Measurements from ENCODE around the gene IMPACT. TPM values are rescaled to one million over a fixed set of nuclear protein-coding genes. Genes with fewer than 3 reads are reported as not detected.
A peak's percentile ranks its signal among the peaks of the same experiment; 100 is the strongest.

IMPACT gene
- total RNA-seq, 2 donors from 2014 or later = 18.9 to 20.8 TPM

DNA sequence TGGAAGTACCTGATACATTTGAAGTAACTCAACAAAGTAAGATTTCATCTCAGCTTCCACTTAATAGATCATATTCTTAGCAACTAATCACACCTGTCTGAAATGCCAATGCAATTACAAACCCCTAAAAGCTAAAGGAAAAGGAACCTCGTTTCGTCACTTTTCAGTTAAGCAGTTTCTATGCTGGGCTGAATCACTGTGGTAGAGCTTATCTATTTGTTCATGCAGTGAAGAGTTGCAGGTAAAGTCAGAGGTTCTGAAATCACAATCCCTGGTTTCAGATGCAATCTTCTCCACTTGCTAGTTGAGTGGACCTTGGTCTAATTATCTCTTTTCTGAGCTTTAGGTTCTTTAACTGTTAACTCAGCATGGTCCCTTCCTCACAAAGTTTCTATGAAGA, 40.3 kb downstream of the IMPACT start:
- intact Hi-C loops (cut with DNase I) = no loop called here
- ATAC-seq = no peak
- DNase-seq = no peak

GRCh38 chr18:24470022-24470618, 43.6 kb downstream of the IMPACT start:
- DNase-seq (no peak), ATAC-seq (no peak)
- intact Hi-C loops (cut with DNase I) = no loop called here

DNA sequence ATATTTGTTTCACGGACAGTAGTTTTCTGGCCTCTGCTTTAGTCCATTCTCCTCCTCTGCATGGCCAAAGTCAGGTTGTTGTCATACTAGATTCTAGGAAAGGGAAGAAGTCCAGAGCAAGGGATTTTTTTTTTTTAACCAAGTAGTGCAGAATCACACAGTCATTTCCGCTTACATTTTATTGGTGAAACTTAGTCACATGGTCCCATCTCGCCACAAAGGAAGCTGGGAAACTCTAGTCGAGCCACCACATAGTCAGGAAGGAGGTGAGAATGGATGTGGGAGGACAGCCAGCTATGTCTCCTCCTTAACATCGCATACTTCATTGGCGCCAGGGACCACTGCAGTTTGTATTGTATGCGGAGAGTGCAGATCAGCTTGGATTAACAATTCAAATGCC, 44.3 kb downstream of the IMPACT start:
- DNase-seq (no peak), ATAC-seq (no peak)
- intact Hi-C loops (cut with DNase I) = no loop called here

DNA sequence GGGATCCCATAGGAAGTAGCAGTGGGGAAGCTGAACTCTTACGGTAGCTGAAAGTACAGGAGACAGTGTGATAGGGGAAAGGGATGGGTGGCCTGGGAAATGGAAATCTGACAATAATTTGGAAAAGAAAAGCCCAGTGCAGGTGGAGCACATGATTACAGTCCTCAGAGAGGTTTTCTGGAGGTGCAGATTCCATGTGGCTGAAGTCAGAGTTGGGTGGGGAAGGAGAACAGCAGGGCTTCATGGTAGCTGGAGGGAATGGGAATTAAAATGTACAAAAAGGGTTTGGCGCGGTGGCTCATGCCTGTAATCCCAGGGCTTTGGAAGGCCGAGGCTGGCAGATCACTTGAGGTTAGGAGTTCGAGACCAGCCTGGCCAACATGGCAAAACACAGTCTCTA, 46.1 kb downstream of the IMPACT start:
- intact Hi-C loops (cut with DNase I) = no loop called here
- DNase-seq (no peak), ATAC-seq (no peak)

DNA sequence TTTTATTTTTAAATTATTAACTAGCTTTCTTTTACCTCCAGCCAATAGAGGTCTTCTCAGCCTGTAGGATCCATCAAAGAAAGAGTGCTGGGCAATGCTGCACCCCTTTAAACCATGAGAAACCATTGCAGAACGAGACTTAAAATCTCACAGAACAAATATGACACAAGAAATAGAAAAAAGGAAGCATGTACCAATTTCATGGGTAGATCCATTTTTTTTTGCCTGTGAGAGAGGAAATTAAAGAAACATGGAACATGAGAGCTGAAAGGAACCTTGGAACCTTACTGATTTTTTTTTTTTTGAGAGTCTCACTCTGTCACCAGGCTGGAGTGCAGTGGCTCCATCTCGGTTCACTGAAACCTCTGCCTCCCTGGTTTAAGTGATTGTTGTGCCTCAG, 47.9 kb downstream of the IMPACT start:
- ATAC-seq (no peak), DNase-seq (no peak)
- intact Hi-C loops (cut with DNase I) = no loop called here

DNA sequence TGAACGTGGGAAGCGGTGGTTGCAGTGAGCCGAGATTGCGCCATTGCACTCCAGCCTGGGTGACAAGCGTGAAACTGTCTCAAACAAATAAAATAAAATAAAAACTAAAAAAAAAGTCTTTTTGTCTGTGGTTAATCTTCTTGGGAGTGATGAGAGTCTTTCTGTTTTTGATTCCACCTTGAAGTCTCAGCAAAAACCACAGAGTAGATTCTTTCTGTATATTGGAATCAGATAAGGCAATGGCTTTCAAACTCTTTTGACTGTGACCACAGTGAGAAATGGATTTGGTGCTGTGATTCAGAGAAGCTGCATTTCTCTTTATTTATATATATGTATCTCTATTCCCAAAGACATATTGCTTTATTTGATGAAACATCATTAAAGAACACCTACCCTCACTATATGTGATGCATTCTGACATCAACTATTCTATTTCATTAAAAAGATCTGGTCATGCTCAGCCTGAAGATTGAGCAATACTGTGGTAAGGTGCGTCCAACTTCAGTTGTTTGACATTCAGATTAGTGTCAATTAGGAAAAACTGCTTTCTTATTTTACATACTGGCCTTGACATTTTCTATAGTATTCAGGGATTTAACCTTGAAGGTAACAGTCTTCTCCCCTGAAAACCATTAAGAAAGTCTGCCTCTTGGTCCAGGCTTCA, 49.6 kb downstream of the IMPACT start:
- DNase-seq (no peak), ATAC-seq (no peak)
- intact Hi-C loops (cut with DNase I) = no loop called here

DNA sequence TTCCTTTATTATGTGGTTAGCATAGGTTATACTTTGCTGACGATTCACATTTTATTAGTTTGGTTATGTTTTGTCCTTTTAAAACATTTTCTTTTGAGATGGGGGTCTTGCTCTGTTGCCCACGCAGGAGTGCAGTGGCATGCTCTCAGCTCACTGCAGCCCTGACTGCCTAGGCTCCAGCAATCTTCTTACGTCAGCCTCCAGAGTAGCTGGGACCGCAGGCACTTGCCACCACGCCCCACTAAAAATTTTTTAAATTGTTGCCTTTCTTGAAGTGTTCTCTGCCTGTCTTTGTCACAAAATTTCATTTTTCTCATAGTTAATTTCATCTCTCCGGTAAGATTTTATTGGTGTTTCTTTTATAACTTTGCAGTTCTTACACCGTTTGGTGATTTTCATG, 52.9 kb downstream of the IMPACT start:
- DNase-seq (no peak), ATAC-seq (no peak)
- intact Hi-C loops (cut with DNase I) = no loop called here

DNA sequence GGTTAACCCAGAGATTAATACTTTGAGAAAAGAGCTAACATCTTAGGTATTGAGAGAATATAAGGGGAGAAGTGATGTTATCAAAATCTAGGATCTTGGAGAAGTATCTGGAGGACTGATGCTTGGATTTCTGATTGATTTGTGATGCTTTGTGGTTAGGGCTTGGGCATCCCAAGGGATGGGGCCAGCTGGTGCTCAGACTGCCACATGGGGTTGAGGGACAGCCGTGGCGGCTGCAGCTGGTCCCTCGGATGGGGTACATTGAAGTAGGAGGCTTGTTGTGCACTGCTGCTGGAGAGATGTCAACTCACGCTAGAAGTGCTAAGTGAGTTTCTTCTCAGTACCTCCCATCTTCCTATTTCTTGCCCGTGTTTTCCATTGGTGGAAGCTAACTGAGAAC, 56.4 kb downstream of the IMPACT start:
- intact Hi-C loops (cut with DNase I) = loop anchor here in 1 of 2 donors (10.0 kb wide), 1 partner anchor 242 kb away; no protein-coding TSS in a partner anchor
- ATAC-seq (no peak), DNase-seq (no peak)

DNA sequence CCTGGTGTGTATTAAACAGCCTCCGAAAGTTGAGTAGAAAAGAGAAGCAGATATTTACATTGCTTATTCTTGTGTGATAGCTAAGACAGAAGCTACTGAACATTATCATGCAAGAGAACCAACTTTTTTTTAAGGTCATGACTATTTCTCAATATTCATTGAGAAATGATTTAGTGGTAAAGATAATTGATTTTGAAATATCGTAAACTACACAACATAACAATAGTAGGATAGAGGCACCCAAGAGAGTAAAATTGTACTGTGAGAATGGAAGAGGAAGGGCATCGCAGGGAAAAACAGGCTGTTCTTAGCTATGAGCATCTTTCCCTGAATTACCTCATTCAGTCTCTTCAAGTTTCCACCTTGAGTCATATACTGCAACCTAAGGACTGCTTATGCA, 59.2 kb downstream of the IMPACT start:
- no peak for DNase-seq

DNA sequence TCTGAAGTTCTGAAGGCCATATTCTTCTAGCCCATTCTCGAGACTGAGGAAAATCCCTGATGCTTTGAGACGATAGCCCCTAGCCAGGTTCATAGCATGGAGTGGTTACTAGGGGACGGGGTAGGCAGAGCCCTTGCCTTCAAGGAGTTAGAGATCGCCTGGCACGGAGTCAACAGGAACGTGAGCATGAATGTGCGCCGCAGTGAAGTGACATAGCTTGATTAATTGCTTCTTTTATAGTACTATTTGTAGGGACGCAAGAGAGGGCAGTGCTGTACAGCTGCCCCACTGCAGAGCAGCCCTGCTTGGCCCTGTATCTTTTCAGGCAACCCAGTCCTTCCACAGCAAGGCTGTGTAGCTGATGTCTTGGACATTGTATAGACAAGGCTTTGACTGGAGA, 60.2 kb downstream of the IMPACT start:
- intact Hi-C loops (cut with DNase I) = loop anchor here (2.0 to 10.0 kb wide), 5 partner anchors 128 to 309 kb away; no protein-coding TSS in a partner anchor
- no peak for ATAC-seq
- DNase-seq = no peak

More for the DNA sequence above, 59.2 kb downstream of the IMPACT start:
- intact Hi-C loops (cut with DNase I) = loop anchor here (2.0 to 10.0 kb wide), 5 partner anchors 127 to 308 kb away; no protein-coding TSS in a partner anchor
- ATAC-seq = no peak

DNA sequence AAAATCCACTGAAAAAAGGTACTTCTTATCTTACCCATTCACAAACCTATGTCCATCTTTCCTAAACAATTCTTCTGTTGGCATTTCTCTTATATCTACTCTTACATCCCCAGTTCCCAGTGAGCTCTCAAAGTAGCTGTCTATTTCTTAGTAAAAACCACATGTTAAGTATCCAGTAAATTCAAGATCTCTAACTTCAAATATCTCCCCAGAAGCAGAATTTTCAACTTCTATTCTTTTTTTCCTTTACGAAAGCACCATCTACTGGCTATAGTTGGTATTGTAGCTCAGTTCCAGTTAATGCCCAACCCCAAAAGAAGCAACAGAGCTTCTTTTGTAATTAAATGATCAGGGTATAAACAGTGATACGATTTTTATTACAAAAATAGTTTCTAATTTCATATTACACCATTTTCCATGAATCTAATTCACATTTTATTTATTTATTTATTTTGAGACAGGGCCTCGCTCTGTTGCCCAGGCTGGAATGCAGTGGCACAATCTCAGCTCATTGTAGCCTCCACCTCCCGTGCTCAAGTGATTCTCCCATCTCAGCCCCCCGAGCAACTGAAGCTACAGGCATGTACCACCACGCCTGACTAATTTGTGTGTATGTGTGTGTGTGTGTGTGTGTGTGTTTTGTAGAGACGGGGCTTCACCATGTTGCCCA, 62.5 kb downstream of the IMPACT start:
- intact Hi-C loops (cut with DNase I) = loop anchor here (5.0 to 10.0 kb wide), 4 partner anchors 132 to 312 kb away; no protein-coding TSS in a partner anchor
- DNase-seq (no peak), ATAC-seq (peak in 1 of 2 donors; percentile 53)

DNA sequence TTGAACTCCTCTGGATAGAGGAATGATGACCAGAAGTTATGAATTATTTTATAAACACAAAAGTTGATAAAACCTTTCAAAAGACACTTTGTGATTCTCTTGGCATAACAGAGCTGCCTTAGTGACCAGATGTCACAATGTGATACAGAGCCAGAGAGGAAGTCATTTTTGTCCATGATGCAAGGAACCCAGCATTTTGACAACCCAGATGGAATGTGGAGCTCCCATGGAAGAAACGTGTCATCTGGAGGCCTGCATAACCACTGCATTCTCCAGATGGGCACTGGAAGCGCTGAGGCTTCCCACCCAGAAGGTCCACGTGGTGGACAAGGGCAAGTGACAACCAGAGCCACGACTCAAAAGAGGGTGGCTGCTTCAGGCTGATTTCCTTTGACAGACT, 64.1 kb downstream of the IMPACT start:
- ATAC-seq (no peak), DNase-seq (no peak)
- intact Hi-C loops (cut with DNase I) = no loop called here

GRCh38 chr18:24491927-24492834, 65.7 kb downstream of the IMPACT start:
- DNase-seq = no peak
- intact Hi-C loops (cut with DNase I) = no loop called here
- ATAC-seq = no peak

DNA sequence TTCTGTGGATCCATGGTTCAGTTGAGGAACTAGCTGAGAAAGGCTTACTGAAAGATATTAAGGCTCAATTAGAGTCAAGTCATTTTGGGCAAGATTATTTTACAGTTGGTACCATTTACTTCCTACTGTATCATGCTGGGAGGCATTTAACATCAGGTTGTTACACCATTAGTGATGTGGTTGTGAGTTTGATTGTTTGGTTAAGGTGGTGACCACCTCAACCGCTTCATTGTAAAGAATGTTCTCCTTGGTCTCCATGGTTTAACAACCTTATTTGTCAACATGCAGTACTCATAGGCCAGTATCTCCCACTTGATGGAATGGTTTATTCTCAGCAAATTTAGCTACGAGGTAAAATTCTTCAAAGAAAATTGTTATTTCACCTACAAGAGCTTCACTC, 68.1 kb downstream of the IMPACT start:
- DNase-seq (no peak), ATAC-seq (no peak)
- intact Hi-C loops (cut with DNase I) = no loop called here

GRCh38 chr18:24497031-24497754, 70.7 kb downstream of the IMPACT start:
- ATAC-seq (peak in 1 of 2 donors; percentile 80), DNase-seq (no peak)
- intact Hi-C loops (cut with DNase I) = no loop called here

DNA sequence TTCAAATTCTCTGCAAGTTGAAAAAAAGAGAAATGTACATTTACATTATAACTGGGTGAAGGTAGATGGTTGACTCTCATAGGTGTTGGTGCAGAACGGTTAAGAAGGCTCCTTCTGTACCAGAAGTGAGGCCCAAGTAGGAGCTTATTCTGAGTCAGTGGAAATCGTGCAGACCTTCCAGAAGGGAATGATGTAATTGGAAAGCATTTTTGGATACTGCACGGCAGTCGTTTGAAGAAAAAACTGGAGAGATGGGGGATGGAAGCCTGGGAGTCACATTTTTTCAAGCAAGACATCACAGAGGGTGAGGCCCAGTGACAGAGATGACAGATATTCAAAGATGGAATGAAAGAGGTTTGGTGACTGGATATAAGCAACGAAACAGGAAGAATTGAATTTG, 73.3 kb downstream of the IMPACT start:
- ATAC-seq (peak in 1 of 2 donors; percentile 38), DNase-seq (no peak)
- intact Hi-C loops (cut with DNase I) = no loop called here

- intact Hi-C loops (cut with DNase I) = no loop called here
- DNase-seq (no peak), ATAC-seq (no peak)
These were observed 73.7 kb downstream of the IMPACT start for GRCh38 chr18:24500217-24500616.

DNA sequence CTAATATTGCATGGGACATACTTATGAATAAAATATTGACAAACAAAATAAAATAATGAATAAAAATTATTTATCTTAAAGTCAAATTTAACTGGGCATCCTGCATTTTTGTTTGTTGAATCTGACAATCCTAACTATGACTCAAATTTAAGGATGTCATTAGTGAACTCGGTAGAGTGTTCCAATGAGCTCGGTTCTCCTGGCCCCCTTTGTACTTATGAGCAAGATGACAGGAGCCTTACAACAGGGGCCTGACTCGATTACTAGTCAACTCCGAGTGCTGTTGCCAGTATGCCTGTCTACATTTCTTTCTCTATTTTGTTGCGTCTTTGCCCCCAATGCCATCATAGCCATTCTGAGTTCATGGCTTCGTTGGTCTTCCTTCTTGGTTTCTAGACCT, 74.3 kb downstream of the IMPACT start:
- ATAC-seq (no peak), DNase-seq (no peak)
- intact Hi-C loops (cut with DNase I) = no loop called here

Measured in left cardiac atrium (tissue), 4 donors.